AG04450 (cell line): ENCODE results near the gene CCDC57. TPM values are rescaled to one million over a fixed set of nuclear protein-coding genes. Genes with fewer than 3 reads are reported as not detected.

Experiments used
- CTCF ChIA-PET: fragments of 300-600, 350-600 bp; formaldehyde crosslinking; extraction: SDS; loops from one replicate; lab custom pipeline; 2022; ENCODE audit warnings: antibody characterized with exemption, inconsistent platforms; lab: Charles Lee
- POLR2A ChIA-PET: fragments of 350-600 bp; formaldehyde crosslinking; extraction: SDS; loops from one replicate; lab custom pipeline; 2021; ENCODE audit warnings: antibody characterized with exemption, inconsistent platforms; lab: Yijun Ruan, JAX
- DNase-seq: peaks from one replicate; pipeline ENCODE4 v3.0.0-alpha.2; 2011; ENCODE audit warnings: low read depth, low spot score
- H3K27ac ChIP-seq: one replicate; pipeline ENCODE4 v1.5.1; 2012; ENCODE audit warnings: low read depth, low read length, control low read depth
- H3K27me3 ChIP-seq: one replicate; pipeline ENCODE4 v1.6.0; 2012; ENCODE audit warnings: low read length; ENCODE audit not compliant: control insufficient read depth, insufficient read depth
- H3K4me3 ChIP-seq: 2 replicates; pipeline ENCODE4 v1.5.1; 2011; ENCODE audit warnings: mild to moderate bottlenecking, low read depth, low read length, control low read depth
- H3K9me3 ChIP-seq: 2 replicates; pipeline ENCODE4 v1.5.1; 2012; ENCODE audit warnings: low read length; ENCODE audit not compliant: control insufficient read depth, insufficient read depth
- CTCF ChIP-seq: IDR thresholded peaks from 2 replicates; pipeline ENCODE4 v1.5.1; 2011; ENCODE audit warnings: low read depth, low read length, control low read depth, inconsistent platforms
- polyA plus RNA-seq: library from polyadenylated mRNA; depleted of rRNA; stranded (reverse); fragments of >200 nt; gene quantifications from 2 replicates; pipeline ENCODE4 v1.2.3, GENCODE V29; 2011

CCDC57 gene
- polyA plus RNA-seq, 1 experiment: 11.1 TPM

- ChIA-PET CTCF (no interaction called here), POLR2A (no interaction called here)
- H3K4me3 ChIP-seq: no peak overlapping the region
- no peaks in the 10 kb centered on the region for H3K27me3 ChIP-seq
- no peak overlapping the region for H3K27ac ChIP-seq
- no peaks in the 10 kb centered on the region; the same call in 1 of the 2 replicates for H3K9me3 ChIP-seq
- TF ChIP-seq CTCF: no peak
- DNase-seq: no peak
Measured at GRCh38 chr17:82225368-82226029, 12.9 kb upstream of the CCDC57 start.

- no peak for DNase-seq
- Histone ChIP-seq H3K9me3 (no peaks in the 10 kb centered on the region; the same call in 1 of the 2 replicates), H3K27me3 (no peaks in the 10 kb centered on the region), H3K4me3 (no peak overlapping the region), H3K27ac (no peak overlapping the region)
- ChIA-PET CTCF (no interaction called here), POLR2A (no interaction called here)
- no peak for TF ChIP-seq CTCF
Measured at GRCh38 chr17:82224666-82225065, 12.0 kb upstream of the CCDC57 start.

- Histone ChIP-seq H3K9me3 (no peaks in the 10 kb centered on the region; the same call in 1 of the 2 replicates), H3K4me3 (no peak overlapping the region), H3K27ac (no peak overlapping the region), H3K27me3 (no peaks in the 10 kb centered on the region)
- no peak for TF ChIP-seq CTCF
- ChIA-PET POLR2A (interaction anchor here (0.6 kb wide), 1 partner anchor 17 kb away, joined by 4 read pairs; no protein-coding TSS in a partner anchor), CTCF (no interaction called here)
- no peak for DNase-seq
Measured at GRCh38 chr17:82223517-82223916, 10.9 kb upstream of the CCDC57 start.

- DNase-seq: no peak
- H3K27me3 ChIP-seq: no peaks in the 10 kb centered on the region
- POLR2A ChIA-PET: interaction anchor here (0.6 to 0.7 kb wide), 2 partner anchors 9 to 17 kb away, joined by 4 read pairs; no protein-coding TSS in a partner anchor
- H3K27ac ChIP-seq: no peak overlapping the region
- no peaks in the 10 kb centered on the region; the same call in 1 of the 2 replicates for H3K9me3 ChIP-seq
- no peak overlapping the region for H3K4me3 ChIP-seq
- no peak for TF ChIP-seq CTCF
- CTCF ChIA-PET: interaction anchor here (0.7 kb wide), 1 partner anchor 202 kb away, joined by 4 read pairs; no protein-coding TSS in a partner anchor
Measured at GRCh38 chr17:82222816-82223215, 10.2 kb upstream of the CCDC57 start.

GRCh38 chr17:82221341-82221902 lies 8.8 kb upstream of the CCDC57 start:
- ChIA-PET CTCF (no interaction called here), POLR2A (no interaction called here)

More at GRCh38 chr17:82221341-82221902, 8.8 kb upstream of the CCDC57 start:
- Histone ChIP-seq H3K9me3 (no peaks in the 10 kb centered on the region; the same call in 1 of the 2 replicates), H3K27ac (no peak overlapping the region), H3K4me3 (no peak overlapping the region), H3K27me3 (no peaks in the 10 kb centered on the region)
- TF ChIP-seq CTCF: no peak
- DNase-seq: no peak
